ENCODE results near the gene ABCA1.
"Not testable (repeated sequence)": the region's sequence is repeated elsewhere in the genome, so short reads cannot be mapped to it uniquely, and the experiment has no call there.

The ABCA1 gene

GRCh38 chr9:104798209-104798995, 129.6 kb downstream of the ABCA1 start:
- no peak for DNase-seq (ENCODE audit: low spot score)

GRCh38 chr9:104795857-104796256, 132.1 kb downstream of the ABCA1 start:
- no peak for DNase-seq (ENCODE audit: low spot score)

- DNase-seq (ENCODE audit: low spot score) = no peak
These were observed 132.9 kb downstream of the ABCA1 start for GRCh38 chr9:104795082-104795481.

- no peak for DNase-seq (ENCODE audit: low spot score)
These were observed 133.9 kb downstream of the ABCA1 start for GRCh38 chr9:104794070-104794469.

- DNase-seq (ENCODE audit: low spot score) = no peak
These were observed 139.7 kb downstream of the ABCA1 start for GRCh38 chr9:104788251-104788650.

GRCh38 chr9:104787306-104788015, 140.5 kb downstream of the ABCA1 start:
- DNase-seq (ENCODE audit: low spot score) = no peak

GRCh38 chr9:104786293-104786692, 141.7 kb downstream of the ABCA1 start:
- no peak for DNase-seq (ENCODE audit: low spot score)

- DNase-seq (ENCODE audit: low spot score) = no peak
These were observed 143.9 kb downstream of the ABCA1 start for GRCh38 chr9:104784098-104784497.

- no peak for DNase-seq (ENCODE audit: low spot score)
These were observed 144.4 kb downstream of the ABCA1 start for GRCh38 chr9:104783588-104783987.

GRCh38 chr9:104780796-104781395, 147.1 kb downstream of the ABCA1 start:
- DNase-seq (ENCODE audit: low spot score) = peak; percentile 22

GRCh38 chr9:104779946-104780535, 147.9 kb downstream of the ABCA1 start:
- DNase-seq (ENCODE audit: low spot score) = no peak

- DNase-seq (ENCODE audit: low spot score) = no peak
These were observed 148.6 kb downstream of the ABCA1 start for GRCh38 chr9:104779334-104779733.

GRCh38 chr9:104778802-104779201, 149.2 kb downstream of the ABCA1 start:
- no peak for DNase-seq (ENCODE audit: low spot score)

GRCh38 chr9:104776797-104777196, 151.2 kb downstream of the ABCA1 start:
- no peak for DNase-seq (ENCODE audit: low spot score)

GRCh38 chr9:104775976-104776375, 152.0 kb downstream of the ABCA1 start:
- no peak for DNase-seq (ENCODE audit: low spot score)

GRCh38 chr9:104775574-104775936, 152.4 kb downstream of the ABCA1 start:
- DNase-seq (ENCODE audit: low spot score) = peak; percentile 14

GRCh38 chr9:104774831-104775573, 153.0 kb downstream of the ABCA1 start:
- peak; percentile 30 for DNase-seq (ENCODE audit: low spot score)

GRCh38 chr9:104774132-104774531, 153.8 kb downstream of the ABCA1 start:
- DNase-seq (ENCODE audit: low spot score) = no peak

- DNase-seq (ENCODE audit: low spot score) = no peak
These were observed 155.0 kb downstream of the ABCA1 start for GRCh38 chr9:104772714-104773510.

- DNase-seq (ENCODE audit: low spot score) = no peak
These were observed 158.3 kb downstream of the ABCA1 start for GRCh38 chr9:104769655-104770054.

GRCh38 chr9:104769029-104769428, 158.9 kb downstream of the ABCA1 start:
- DNase-seq (ENCODE audit: low spot score) = not testable (repeated sequence)
